PC-9 (cell line): ENCODE results near the gene BCAS3.

Source experiments
- CTCF ChIP-seq: fragments of 200-600 bp; sonication (generic); conservative IDR thresholded peaks from 2 replicates; pipeline ENCODE4 v1.6.1; 2017; ENCODE audit warnings: mixed run types, antibody characterized with exemption, mild to moderate bottlenecking, moderate library complexity
- EZH2 ChIP-seq: fragments of 200-600 bp; sonication (generic); IDR thresholded peaks from 2 replicates; pipeline ENCODE4 v1.8.0; 2017; ENCODE audit warnings: antibody characterized with exemption, low read depth

GRCh38 chr17:60798576-60798975 is 120.9 kb downstream of the BCAS3 start:
- TF ChIP-seq EZH2 = no peak
- TF ChIP-seq CTCF = no peak
